Karpas-422 (cell line): ENCODE measurements around the gene APIP. TPM values are rescaled to one million over a fixed set of nuclear protein-coding genes. Genes with fewer than 3 reads are reported as not detected.

Experiments used
- DNase-seq: peaks from one replicate; pipeline ENCODE4 v3.0.0-alpha.2; 2015
- H2AFZ ChIP-seq: fragments of 200-600 bp; sonication (generic); 2 replicates; pipeline ENCODE4 v1.6.1; 2014; ENCODE audit warnings: antibody characterized with exemption, low read length, mixed read lengths
- H3K27ac ChIP-seq: fragments of 200-600 bp; sonication (generic); 2 replicates; pipeline ENCODE4 v1.5.1; 2014; ENCODE audit warnings: mild to moderate bottlenecking, low read length, moderate library complexity
- H3K27me3 ChIP-seq: fragments of 200-600 bp; sonication (generic); 2 replicates; pipeline ENCODE4 v1.6.1; 2014; ENCODE audit warnings: low read length, mixed read lengths
- H3K36me3 ChIP-seq: fragments of 200-600 bp; sonication (generic); 2 replicates; pipeline ENCODE4 v1.6.1; 2014; ENCODE audit warnings: low read length, mixed read lengths; ENCODE audit not compliant: insufficient read depth
- H3K4me1 ChIP-seq: fragments of 200-600 bp; sonication (generic); 2 replicates; pipeline ENCODE4 v1.6.1; 2014; ENCODE audit warnings: mild to moderate bottlenecking, low read length, mixed read lengths
- H3K4me2 ChIP-seq: fragments of 200-600 bp; sonication (generic); 2 replicates; pipeline ENCODE4 v1.6.1; 2014; ENCODE audit warnings: low read length, low read depth, mild to moderate bottlenecking; ENCODE audit not compliant: poor library complexity, severe bottlenecking
- H3K4me3 ChIP-seq: fragments of 200-600 bp; sonication (generic); 2 replicates; pipeline ENCODE4 v1.5.1; 2014; ENCODE audit warnings: mild to moderate bottlenecking, antibody characterized with exemption, low read length, mixed read lengths
- H3K79me2 ChIP-seq: fragments of 200-600 bp; sonication (generic); 2 replicates; pipeline ENCODE4 v1.6.1; 2014; ENCODE audit warnings: mild to moderate bottlenecking, low read length, mixed read lengths
- H3K9ac ChIP-seq: fragments of 200-600 bp; sonication (generic); 2 replicates; pipeline ENCODE4 v1.6.0; 2014; ENCODE audit warnings: low read length
- H3K9me2 ChIP-seq: fragments of 200-600 bp; sonication (generic), shearing (Covaris generic); replicated peaks from 2 replicates; pipeline ENCODE4 v1.6.0; 2014; ENCODE audit warnings: mild to moderate bottlenecking, low read length, moderate library complexity; ENCODE audit not compliant: insufficient read depth
- H3K9me3 ChIP-seq: fragments of 300-700, 200-600 bp; sonication (generic); 2 replicates; pipeline ENCODE4 v1.6.1; 2014; ENCODE audit warnings: low read length, mixed read lengths
- H4K20me1 ChIP-seq: fragments of 200-600 bp; sonication (generic); 2 replicates; pipeline ENCODE4 v1.6.1; 2014; ENCODE audit warnings: mild to moderate bottlenecking, antibody characterized with exemption, low read length, low read depth; ENCODE audit not compliant: insufficient read depth
- total RNA-seq: library from RNA; depleted of rRNA; stranded (reverse); fragments of >200 nt; shearing (Covaris generic); gene quantifications from 2 replicates; pipeline ENCODE4 v1.2.3, GENCODE V29; 2014; ENCODE audit warnings: low replicate concordance

APIP gene
- total RNA-seq, 1 experiment from 2014 or later = 39.3 TPM

DNA sequence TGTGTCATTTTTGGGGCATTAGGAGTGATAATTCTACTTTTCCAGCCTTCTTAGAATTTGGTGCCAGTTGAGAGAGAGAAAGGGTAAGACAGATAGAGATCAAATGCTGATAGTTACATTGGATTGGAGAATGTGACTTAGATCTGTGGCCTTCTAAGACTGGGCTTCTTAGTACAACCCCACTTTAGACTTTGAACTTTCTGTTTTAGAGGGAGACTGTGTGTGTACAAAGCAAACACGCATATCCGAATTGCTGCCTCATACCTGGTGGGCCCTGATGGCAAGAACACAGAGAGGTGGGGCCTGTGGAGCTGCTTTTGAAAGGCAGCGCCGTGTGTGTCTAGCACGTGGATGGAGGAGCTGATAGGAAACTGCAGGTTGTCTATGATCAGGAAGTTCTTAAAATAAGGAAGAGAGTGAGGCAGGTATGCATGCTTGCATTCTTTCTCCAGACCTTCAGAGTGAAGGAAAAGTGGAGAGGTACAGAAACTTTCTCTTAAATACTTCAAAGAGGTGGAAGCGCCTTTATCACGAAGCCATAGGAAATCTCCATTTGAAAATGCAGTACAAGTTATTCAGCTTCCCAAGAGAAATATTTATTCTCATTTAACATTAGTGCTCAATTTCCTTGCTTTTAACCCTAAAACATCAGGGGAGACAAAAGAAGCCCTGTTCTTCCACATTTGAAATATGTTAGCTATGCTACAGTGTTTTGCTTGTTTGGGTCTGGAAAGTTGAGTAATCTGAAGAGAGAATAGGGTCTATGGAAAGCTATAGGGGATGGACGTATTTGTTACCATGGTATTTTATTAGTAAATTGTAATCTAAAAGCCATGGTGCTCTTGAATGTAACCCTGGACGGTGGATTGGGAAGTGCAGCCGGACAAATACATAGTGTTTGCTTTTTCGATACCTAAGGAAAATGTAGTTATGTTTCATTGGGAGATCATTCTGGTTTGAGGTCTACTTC, 13.9 kb upstream of the APIP start:
- H3K4me2 ChIP-seq = no peak overlapping the region
- no peak overlapping the region for H3K9ac ChIP-seq
- DNase-seq = no peak
- no peaks in the 10 kb centered on the region for H3K9me2 ChIP-seq
- H2AFZ ChIP-seq = no peak overlapping the region
- H3K27ac ChIP-seq = no peak overlapping the region
- H3K36me3 ChIP-seq = peaks cover 6% of the 10 kb centered on the region; the same call in 1 of the 2 replicates
- H3K27me3 ChIP-seq = no peaks in the 10 kb centered on the region
- H3K4me1 ChIP-seq = peaks cover 25% of the 10 kb centered on the region
- peaks cover 67% of the 10 kb centered on the region for H3K79me2 ChIP-seq
- H4K20me1 ChIP-seq = no peaks in the 10 kb centered on the region
- no peak overlapping the region for H3K4me3 ChIP-seq
- H3K9me3 ChIP-seq = no peaks in the 10 kb centered on the region

DNA sequence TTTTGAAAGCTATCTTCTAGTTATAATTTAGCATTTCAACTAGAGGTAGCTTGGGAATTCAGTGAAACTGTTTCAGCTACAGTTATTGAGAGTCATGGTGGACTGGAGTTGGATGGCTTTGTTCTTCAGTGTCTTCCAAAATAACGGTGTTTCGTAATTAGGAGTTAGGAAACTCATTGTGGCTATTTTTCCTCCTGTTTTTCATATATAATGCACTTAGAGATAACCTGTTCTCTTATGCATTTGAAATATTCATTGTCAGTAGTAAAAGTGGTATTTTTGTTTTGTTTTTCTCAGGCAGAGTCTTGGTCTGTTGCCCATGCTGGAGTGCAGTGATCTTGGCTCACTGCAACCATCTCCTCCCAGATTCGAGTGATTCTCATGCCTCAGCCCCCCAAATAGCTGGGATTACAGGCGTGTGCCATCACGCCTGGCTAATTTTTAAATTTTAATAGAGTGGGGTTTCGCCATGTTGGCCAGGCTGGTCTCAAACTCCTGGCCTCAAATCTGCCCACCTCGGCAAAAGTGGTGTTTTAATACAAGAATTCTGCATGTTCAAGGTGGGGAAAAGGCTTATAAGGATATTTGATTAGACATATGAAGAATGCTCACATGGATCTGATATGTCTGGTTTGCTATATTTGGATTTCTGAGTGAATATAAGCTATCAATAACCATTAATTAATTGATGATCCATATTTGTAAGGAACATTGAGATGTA, 12.9 kb upstream of the APIP start:
- H3K27ac ChIP-seq = no peak overlapping the region

DNA sequence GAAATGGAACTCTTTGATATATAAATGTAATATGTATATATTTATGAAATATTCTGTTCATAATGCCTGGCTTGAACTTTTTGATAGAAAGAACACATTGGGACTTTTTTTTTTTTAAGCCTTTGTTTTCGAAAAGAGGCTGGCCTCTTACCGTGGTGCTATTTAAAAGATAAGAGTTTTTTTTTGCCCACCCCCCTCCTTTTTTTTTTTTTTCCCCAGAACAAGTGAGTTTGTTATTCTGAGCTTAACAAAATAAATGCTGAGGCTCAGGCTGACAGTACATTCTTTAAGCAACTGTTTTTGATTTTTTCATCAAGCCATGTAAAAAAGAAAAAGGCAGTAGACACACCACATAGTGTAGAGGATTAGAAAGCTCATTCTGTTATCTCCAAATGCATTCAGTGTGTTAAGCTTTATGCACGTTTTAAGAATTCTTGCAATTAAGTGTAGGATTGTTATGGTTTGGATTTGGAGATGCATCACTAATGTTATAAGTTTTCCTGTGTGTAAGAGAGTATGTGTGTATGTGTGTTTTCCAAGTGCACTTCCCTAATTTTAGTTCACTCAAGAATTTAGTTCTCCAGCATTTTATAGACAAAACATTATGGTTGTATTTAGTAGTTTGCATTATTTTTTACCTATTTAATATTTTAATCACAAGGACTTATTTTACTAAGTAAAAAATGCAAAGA, 12.2 kb upstream of the APIP start:
- Histone ChIP-seq H3K4me2 (no peak overlapping the region), H2AFZ (no peak overlapping the region), H3K9ac (no peak overlapping the region), H3K27ac (no peak overlapping the region), H3K4me1 (peaks cover 41% of the 10 kb centered on the region), H3K79me2 (peaks cover 78% of the 10 kb centered on the region), H4K20me1 (no peaks in the 10 kb centered on the region), H3K36me3 (peaks cover 6% of the 10 kb centered on the region; the same call in 1 of the 2 replicates), H3K4me3 (no peak overlapping the region), H3K9me2 (no peaks in the 10 kb centered on the region), H3K9me3 (no peaks in the 10 kb centered on the region), H3K27me3 (no peaks in the 10 kb centered on the region)
- DNase-seq = no peak

More for the DNA sequence above, 12.9 kb upstream of the APIP start:
- H4K20me1 ChIP-seq = no peaks in the 10 kb centered on the region
- H3K4me1 ChIP-seq = peaks cover 34% of the 10 kb centered on the region
- H3K9me2 ChIP-seq = no peaks in the 10 kb centered on the region
- no peak overlapping the region for H3K9ac ChIP-seq
- H3K27me3 ChIP-seq = no peaks in the 10 kb centered on the region
- H3K4me3 ChIP-seq = no peak overlapping the region
- H3K79me2 ChIP-seq = peaks cover 74% of the 10 kb centered on the region
- DNase-seq = no peak
- peaks cover 6% of the 10 kb centered on the region; the same call in 1 of the 2 replicates for H3K36me3 ChIP-seq
- H3K9me3 ChIP-seq = no peaks in the 10 kb centered on the region
- no peak overlapping the region for H2AFZ ChIP-seq
- H3K4me2 ChIP-seq = no peak overlapping the region

DNA sequence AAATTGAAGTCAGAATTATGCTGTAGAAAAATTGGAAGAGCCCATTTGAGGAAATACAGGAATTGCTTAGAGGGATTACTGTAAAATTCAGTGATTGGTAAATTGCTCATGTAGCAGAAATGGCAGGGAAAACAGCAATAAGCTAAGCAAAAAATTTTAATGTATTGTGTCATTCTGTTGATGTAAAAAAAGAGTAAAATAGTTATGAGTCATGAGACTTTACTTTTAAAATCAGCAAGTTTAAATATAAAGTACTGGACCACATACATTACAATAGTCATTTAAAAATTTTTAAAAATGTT, 10.6 kb upstream of the APIP start:
- Histone ChIP-seq H4K20me1 (no peaks in the 10 kb centered on the region), H3K4me1 (peaks cover 41% of the 10 kb centered on the region), H3K27ac (no peak overlapping the region), H3K4me3 (no peak overlapping the region), H3K9ac (no peak overlapping the region), H3K27me3 (no peaks in the 10 kb centered on the region), H3K9me3 (no peaks in the 10 kb centered on the region), H3K4me2 (no peak overlapping the region), H3K9me2 (no peaks in the 10 kb centered on the region), H3K36me3 (no peaks in the 10 kb centered on the region), H2AFZ (no peak overlapping the region), H3K79me2 (peaks cover 94% of the 10 kb centered on the region)
- no peak for DNase-seq

DNA sequence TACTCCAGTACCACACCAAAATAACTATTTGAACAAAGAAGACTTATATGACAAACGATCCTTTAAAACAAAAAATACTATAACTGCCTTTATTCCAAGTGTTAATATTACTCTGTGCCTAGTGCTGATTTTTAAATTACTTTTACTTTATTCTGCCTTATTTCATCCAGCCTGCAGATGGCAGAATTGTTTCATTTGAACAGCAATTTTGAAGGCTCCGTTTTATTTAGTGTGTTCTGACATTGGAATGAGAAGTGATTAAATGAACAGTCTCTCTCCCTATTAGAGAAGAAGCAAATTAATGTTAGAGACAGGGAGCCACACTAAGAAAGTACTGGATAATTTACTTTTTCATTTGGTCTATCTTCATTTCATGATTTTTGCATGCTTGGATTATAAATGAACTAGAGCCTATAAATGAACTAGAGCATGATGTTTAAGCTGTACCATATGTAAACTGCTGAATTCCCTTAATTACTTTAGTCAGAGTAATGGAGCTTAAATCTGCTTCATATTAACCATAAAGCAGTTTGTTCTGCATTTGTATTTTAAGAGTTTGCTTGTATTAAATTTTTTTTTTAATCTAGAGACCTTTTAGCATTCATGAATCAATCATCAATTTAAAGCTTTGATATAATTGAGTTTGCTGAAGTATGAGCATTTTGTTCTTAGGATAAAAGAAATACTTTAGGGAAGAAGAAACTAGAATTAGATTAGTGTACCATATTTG, 10.1 kb upstream of the APIP start:
- Histone ChIP-seq H2AFZ (no peak overlapping the region), H3K27me3 (no peaks in the 10 kb centered on the region), H3K4me2 (peak overlapping the region; percentile 25), H3K4me1 (peaks cover 41% of the 10 kb centered on the region), H3K79me2 (peaks cover 96% of the 10 kb centered on the region), H3K9me2 (no peaks in the 10 kb centered on the region), H3K36me3 (no peaks in the 10 kb centered on the region), H3K4me3 (no peak overlapping the region), H3K9me3 (no peaks in the 10 kb centered on the region), H3K27ac (no peak overlapping the region), H3K9ac (no peak overlapping the region), H4K20me1 (no peaks in the 10 kb centered on the region)
- DNase-seq = peak; percentile 85

DNA sequence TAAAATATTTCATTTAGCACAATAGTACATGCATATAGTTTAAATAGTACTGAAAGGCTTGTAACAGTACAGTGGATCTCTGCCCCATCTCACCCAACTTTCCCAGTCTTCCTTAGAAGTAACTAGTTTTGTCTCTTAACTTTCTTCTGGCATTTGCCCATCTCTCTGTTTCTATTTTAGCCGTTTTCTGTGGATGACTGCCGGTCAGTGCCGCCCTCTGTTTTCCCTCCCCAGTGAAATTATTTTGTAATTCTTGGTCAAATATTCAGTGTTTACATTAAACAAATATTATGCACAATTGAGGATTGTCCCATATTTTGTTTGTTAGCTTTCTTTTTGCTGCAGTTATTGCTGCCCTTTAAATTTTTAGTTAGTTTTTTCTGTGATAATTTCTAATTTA, 8.5 kb upstream of the APIP start:
- Histone ChIP-seq H3K4me3 (no peak overlapping the region), H3K36me3 (no peaks in the 10 kb centered on the region; the same call in 1 of the 2 replicates), H3K9me3 (no peaks in the 10 kb centered on the region), H2AFZ (no peak overlapping the region), H3K27me3 (no peaks in the 10 kb centered on the region), H3K9me2 (no peaks in the 10 kb centered on the region), H3K4me1 (peaks cover 41% of the 10 kb centered on the region), H3K27ac (no peak overlapping the region), H4K20me1 (0 out of 2 replicates have a peak, but pooled peaks cover 3% of the 10 kb centered on the region), H3K9ac (no peak overlapping the region), H3K79me2 (peaks cover 95% of the 10 kb centered on the region), H3K4me2 (no peak overlapping the region)
- no peak for DNase-seq

DNA sequence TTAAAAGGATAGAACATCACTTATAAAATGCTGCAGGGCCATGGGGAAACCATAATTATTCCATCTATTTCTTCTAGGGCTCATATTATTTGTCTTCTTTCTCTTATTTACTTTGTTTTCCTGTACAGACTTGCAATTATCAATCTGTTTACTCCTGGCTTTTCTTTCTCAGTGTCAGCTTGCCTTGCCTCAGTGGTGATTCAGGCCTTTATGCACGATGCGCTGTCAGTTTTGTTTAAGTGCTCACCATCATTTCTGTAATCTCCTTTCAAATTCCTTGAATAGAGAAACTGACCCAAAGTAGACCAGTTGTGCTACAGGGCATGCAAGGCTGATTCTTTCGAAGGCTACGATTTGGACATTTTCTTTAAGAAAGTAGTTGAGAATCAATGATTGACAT, 5.0 kb upstream of the APIP start:
- Histone ChIP-seq H3K4me1 (peaks cover 41% of the 10 kb centered on the region), H3K9ac (no peak overlapping the region), H3K9me2 (no peaks in the 10 kb centered on the region), H3K4me3 (no peak overlapping the region), H3K9me3 (no peaks in the 10 kb centered on the region), H4K20me1 (peaks cover 8% of the 10 kb centered on the region; the same call in 1 of the 2 replicates), H3K27ac (no peak overlapping the region), H2AFZ (no peak overlapping the region), H3K27me3 (no peaks in the 10 kb centered on the region), H3K79me2 (peaks cover 92% of the 10 kb centered on the region), H3K36me3 (no peaks in the 10 kb centered on the region; the same call in 1 of the 2 replicates), H3K4me2 (no peak overlapping the region)
- no peak for DNase-seq
